Duodenal mucosa (tissue), 2 donors: ENCODE data around the gene POTEI.
"Not testable (repeated sequence)": the region's sequence is repeated elsewhere in the genome, so short reads cannot be mapped to it uniquely, and the experiment has no call there.

Source experiments
- H3K27ac ChIP-seq: one replicate; pipeline ENCODE4 v1.7.0; 2013; ENCODE audit warnings: low read depth, low read length
- H3K27me3 ChIP-seq, 2 donors: one replicate each; pipeline ENCODE4 v1.7.0; 2013; ENCODE audit warnings: low read length in 2 of 2, control low read depth in 1 of 2; ENCODE audit not compliant: insufficient read depth in 2 of 2, control insufficient read depth in 1 of 2
- H3K36me3 ChIP-seq, 2 donors: one replicate each; pipeline ENCODE4 v1.7.0; 2013; ENCODE audit warnings: low read length in 2 of 2, control low read depth in 1 of 2; ENCODE audit not compliant: insufficient read depth in 2 of 2, control insufficient read depth in 1 of 2
- H3K4me1 ChIP-seq, 2 donors: one replicate each; pipeline ENCODE4 v1.7.0; 2013; ENCODE audit warnings: low read length in 2 of 2, control low read depth in 1 of 2; ENCODE audit not compliant: insufficient read depth in 2 of 2, control insufficient read depth in 1 of 2
- H3K4me3 ChIP-seq, 2 donors: one replicate each; pipeline ENCODE4 v1.7.0; 2013; ENCODE audit warnings: low read length in 2 of 2, low read depth in 1 of 2
- H3K9ac ChIP-seq, 2 donors: one replicate each; pipeline ENCODE4 v1.7.0; 2013; ENCODE audit warnings: low read length in 2 of 2, low read depth in 1 of 2
- H3K9me3 ChIP-seq, 2 donors: one replicate each; pipeline ENCODE4 v1.7.0; 2013; ENCODE audit warnings: low read length in 2 of 2, control low read depth in 1 of 2; ENCODE audit not compliant: control insufficient read depth in 1 of 2

POTEI gene

DNA sequence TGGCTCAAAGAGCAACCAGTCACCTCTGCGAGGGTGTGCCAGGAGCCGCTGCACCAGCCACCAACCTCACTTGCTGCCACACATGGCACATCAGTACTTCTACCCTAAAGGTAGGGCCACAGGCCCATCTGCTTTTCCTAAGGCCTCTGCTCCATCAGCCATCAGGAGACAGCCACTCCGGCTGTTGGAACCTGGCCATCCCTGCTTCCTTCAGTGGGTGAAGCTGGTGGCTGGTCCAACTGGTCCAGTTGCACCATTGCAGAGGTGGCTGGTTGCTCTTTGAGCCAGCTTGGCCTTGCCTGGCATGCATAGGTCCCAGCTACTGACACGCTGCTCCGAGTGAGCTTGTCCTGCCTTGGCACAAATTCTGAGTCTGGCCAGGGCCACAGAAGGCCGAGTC is 53.7 kb downstream of the POTEI start:
- H3K9ac ChIP-seq, H3K36me3 ChIP-seq, H3K9me3 ChIP-seq, H3K27me3 ChIP-seq, H3K27ac ChIP-seq, H3K4me1 ChIP-seq, H3K4me3 ChIP-seq: not testable (repeated sequence)

DNA sequence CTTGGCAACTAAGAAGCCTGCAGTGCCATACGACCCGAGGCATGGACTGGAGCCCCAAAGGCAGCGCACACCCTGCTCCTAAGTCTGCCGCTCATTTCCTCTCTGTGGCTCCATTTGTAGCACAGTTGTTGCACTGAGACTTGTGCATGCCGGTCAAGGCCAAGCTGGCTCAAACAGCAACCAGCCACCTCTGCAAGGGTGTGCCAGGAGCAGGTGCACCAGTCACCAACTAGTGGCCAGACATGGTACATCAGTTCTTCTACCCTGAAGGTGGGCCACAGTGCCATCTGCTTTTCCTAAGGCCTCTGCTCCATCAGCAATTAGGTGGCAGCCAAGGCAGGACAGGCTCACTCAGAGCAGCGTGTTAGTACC is 54.4 kb downstream of the POTEI start:
- not testable (repeated sequence) for H3K36me3 ChIP-seq, H3K27ac ChIP-seq, H3K4me1 ChIP-seq, H3K9ac ChIP-seq, H3K9me3 ChIP-seq, H3K27me3 ChIP-seq, H3K4me3 ChIP-seq

DNA sequence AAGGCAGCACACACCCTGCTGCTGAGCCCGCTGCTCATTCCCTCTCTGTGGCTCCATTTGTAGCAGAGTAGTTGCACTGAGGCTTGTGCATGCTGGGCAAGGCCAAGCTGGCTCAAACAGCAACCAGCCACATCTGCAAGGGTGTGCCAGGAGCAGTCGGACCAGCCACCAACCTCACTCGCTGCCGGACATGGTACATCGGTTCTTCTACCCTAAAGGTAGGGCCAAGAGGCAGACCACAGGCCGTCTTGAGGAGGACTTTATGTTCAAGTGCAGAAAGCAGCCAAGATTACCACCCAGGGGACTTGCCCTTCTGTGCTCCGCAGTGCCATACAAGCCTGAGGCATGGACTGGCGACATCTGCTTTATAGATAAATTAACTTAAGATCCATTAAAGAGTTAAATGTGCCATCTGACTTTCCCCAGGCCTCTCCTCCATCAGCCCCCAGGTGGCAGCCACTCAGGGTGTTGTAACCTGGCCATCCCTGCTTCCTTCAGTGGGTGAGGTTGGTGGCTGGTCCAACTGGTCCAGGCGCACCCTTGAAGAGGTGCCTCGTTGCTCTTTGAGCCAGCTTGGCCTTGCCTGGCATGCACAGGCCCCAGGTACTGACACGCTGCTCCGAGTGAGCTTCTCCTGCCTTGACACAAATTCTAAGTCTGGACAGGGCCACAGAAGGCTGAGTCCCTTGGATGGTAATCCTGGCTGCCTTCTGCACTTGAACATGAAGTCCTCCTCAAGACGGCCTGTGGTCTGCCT is 55.0 kb downstream of the POTEI start:
- H3K9ac ChIP-seq, H3K9me3 ChIP-seq, H3K36me3 ChIP-seq, H3K4me3 ChIP-seq, H3K27ac ChIP-seq, H3K27me3 ChIP-seq, H3K4me1 ChIP-seq: not testable (repeated sequence)

DNA sequence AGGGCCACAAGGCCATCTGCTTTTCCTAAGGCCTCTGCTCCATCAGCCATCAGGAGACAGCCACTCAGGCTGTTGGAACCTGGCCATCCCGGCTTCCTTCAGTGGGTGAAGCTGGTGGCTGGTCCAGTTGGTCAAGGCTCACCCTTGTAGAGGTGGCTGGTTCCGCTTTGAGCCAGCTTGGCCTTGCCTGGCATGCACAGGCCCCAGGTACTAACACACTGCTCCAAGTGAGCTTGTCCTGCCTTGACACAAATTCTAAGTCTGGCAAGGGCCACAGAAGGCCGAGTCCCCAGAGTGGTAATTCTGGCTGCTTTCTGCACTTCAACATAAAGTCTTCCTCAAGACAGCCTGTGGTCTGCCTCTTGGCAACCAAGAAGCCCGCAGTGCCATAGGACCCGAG is 56.2 kb downstream of the POTEI start:
- H3K36me3 ChIP-seq, H3K9ac ChIP-seq, H3K4me1 ChIP-seq: not testable (repeated sequence)

GRCh38 chr2:130451823-130452222 is 57.3 kb downstream of the POTEI start:
- not testable (repeated sequence) for H3K4me3 ChIP-seq, H3K4me1 ChIP-seq, H3K27ac ChIP-seq, H3K9ac ChIP-seq, H3K27me3 ChIP-seq, H3K36me3 ChIP-seq, H3K9me3 ChIP-seq

More for the DNA sequence above, 56.2 kb downstream of the POTEI start:
- H3K9me3 ChIP-seq, H3K27ac ChIP-seq, H3K4me3 ChIP-seq, H3K27me3 ChIP-seq: not testable (repeated sequence)

DNA sequence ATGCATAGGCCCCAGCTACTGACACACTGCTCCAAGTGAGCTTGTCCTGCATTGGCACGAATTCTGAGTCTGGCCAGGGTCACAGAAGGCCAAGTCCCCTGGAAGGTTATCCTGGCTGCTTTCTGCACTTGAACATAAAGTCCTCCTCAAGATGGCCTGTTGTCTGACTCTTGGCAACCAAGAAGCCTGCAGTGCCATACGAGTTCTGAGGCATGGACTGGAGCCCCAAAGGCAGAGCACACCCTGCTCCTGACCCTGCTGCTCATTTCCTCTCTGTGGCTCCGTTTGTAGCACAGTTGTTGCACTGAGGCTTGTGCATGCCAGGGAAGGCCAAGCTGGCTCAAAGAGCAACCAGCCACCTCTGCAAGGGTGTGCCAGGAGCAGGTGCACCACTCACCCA is 57.9 kb downstream of the POTEI start:
- not testable (repeated sequence) for H3K9me3 ChIP-seq, H3K4me3 ChIP-seq, H3K27ac ChIP-seq, H3K27me3 ChIP-seq, H3K9ac ChIP-seq, H3K4me1 ChIP-seq, H3K36me3 ChIP-seq

DNA sequence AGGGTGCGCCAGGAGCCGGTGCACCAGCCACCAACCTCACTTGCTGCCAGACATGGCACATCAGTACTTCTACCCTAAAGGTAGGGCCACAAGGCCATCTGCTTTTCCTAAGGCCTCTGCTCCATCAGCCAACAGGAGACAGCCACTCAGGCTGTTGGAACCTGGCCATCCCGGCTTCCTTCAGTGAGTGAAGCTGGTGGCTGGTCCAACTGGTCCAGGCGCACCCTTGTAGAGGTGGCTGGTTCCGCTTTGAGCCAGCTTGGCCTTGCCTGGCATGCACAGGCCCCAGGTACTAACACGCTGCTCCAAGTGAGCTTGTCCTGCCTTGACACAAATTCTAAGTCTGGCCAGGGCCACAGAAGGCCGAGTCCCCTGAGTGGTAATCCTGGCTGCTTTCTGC is 58.8 kb downstream of the POTEI start:
- H3K27me3 ChIP-seq, H3K4me3 ChIP-seq, H3K4me1 ChIP-seq, H3K36me3 ChIP-seq, H3K27ac ChIP-seq, H3K9ac ChIP-seq, H3K9me3 ChIP-seq: not testable (repeated sequence)

DNA sequence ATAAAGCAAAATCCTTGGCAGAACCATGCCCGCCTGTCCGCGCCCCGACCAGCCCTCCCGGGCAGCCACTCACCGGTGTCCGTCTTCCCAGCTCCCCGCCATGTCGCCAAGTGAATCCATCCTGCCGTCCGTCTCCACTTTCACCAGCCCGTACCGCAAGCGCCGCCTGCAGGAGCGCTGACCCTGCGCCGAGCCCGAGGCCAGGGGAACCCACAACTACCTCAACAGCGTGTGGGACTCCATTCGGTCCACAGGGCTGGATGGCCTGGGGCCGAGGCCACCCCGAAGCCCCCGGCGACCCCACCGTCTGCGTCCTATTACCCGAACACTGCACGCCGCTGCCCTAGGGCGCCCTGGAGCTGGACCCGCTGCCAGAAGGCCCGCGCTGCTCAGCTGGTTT is 81.5 kb downstream of the POTEI start:
- not testable (repeated sequence) for H3K27ac ChIP-seq, H3K9ac ChIP-seq, H3K36me3 ChIP-seq, H3K27me3 ChIP-seq, H3K4me1 ChIP-seq, H3K9me3 ChIP-seq
- H3K4me3 ChIP-seq = peak overlapping the region in 1 of 2 donors; percentile 43

- not testable (repeated sequence) for H3K36me3 ChIP-seq, H3K27me3 ChIP-seq, H3K9ac ChIP-seq, H3K4me1 ChIP-seq, H3K9me3 ChIP-seq, H3K27ac ChIP-seq, H3K4me3 ChIP-seq
Measured at GRCh38 chr2:130418845-130419244, 90.3 kb downstream of the POTEI start.

- not testable (repeated sequence) for H3K27me3 ChIP-seq, H3K4me1 ChIP-seq, H3K27ac ChIP-seq, H3K4me3 ChIP-seq, H3K9ac ChIP-seq, H3K9me3 ChIP-seq, H3K36me3 ChIP-seq
Measured at GRCh38 chr2:130416693-130417092, 92.4 kb downstream of the POTEI start.
